HG02678 (cell line): ENCODE results near the gene POM121.
A peak's percentile ranks its signal among the peaks of the same experiment; 100 is the strongest.
"Not testable (repeated sequence)": the region's sequence is repeated elsewhere in the genome, so short reads cannot be mapped to it uniquely, and the experiment has no call there.

Experiments
- ATAC-seq: cut with Tn5 transposase; IDR thresholded peaks from one replicate; pipeline ENCODE4 v1.9.1; 2021; ENCODE audit warnings: mild to moderate bottlenecking, moderate library complexity; ENCODE audit not compliant: unreplicated experiment

POM121 gene

DNA sequence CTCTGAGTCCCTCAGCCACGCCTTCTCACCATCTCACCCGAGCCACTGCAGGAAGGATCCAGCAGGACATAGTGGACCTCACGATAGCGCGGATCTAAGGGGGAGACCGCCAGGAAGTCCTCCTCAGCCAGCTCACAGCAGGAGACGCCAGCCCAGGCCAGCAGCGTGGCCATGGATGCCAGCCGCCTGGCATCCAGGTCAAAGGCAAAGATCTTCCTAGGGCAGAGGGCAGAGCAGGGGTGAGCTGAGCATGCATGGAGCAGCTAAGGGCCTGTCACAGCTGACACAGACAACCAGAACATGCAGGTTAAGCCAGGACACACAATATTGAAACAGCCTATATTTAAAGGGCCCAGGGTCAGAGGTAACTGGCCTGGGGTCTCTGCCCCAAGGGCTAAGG is 24.4 kb downstream of the POM121 start:
- not testable (repeated sequence) for ATAC-seq

- not testable (repeated sequence) for ATAC-seq
These were observed 24.8 kb downstream of the POM121 start for GRCh38 chr7:72949686-72950085.

DNA sequence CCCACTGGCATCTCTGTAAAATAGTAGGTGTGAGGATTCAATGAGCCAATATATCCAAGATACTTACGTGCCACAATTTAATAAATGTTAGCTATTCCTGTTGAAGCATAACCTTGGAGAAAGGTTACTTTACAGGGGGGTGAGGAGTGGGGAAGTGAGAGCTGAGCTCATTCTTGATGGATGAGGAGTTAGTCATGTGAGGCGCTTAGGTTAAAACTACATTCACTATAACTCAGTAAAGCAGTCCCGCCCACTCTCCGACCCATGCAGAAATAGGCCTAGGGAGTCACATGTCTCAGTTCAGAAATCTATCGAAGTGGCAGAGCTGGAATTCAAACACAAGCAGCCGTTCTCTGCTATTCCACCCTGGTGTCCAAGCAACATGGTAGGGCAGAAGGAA is 25.5 kb downstream of the POM121 start:
- not testable (repeated sequence) for ATAC-seq

GRCh38 chr7:72953901-72954562 is 29.1 kb downstream of the POM121 start:
- peak; percentile 56 for ATAC-seq

- peak; percentile 92 for ATAC-seq
These were observed 29.8 kb downstream of the POM121 start for GRCh38 chr7:72954563-72955198.

GRCh38 chr7:72960029-72960428 is 35.1 kb downstream of the POM121 start:
- ATAC-seq, result not testable (repeated sequence)

DNA sequence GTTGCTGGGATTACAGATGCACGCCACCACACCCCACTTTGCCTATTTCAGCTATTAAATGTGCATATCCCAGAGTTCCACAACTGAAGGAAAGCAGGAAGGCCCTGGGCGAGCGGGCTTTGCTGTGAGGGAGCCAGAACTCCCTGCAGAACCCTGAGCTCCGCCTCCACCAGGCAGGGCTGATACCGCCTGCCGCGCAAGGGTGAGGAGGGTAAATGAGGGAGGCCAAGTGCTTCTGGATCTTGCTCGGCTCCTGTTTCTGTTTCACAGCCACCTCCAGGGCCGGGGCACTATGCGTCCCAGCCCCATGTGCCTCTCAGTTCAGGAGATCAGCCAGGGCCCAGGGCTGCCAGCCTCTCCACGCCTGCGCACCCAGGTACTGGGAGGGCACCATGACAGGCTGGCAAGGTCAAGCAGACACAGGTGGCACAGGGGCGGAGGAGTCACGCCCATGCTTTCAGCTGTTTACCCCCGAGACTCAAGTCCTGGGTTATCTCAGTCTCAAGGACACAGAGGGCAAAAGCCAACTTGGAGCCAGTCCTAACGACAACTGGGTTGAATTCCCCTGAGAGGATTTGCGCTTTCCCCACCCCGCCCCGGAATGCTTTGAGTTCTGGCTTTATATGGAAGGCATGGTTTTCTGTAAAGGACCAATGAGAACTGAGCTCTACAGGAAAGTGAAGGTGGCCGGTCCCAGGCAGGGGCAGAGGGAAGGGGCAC is 35.9 kb downstream of the POM121 start:
- ATAC-seq, result not testable (repeated sequence)

- ATAC-seq, result not testable (repeated sequence)
These were observed 36.4 kb downstream of the POM121 start for GRCh38 chr7:72961346-72961650.

DNA sequence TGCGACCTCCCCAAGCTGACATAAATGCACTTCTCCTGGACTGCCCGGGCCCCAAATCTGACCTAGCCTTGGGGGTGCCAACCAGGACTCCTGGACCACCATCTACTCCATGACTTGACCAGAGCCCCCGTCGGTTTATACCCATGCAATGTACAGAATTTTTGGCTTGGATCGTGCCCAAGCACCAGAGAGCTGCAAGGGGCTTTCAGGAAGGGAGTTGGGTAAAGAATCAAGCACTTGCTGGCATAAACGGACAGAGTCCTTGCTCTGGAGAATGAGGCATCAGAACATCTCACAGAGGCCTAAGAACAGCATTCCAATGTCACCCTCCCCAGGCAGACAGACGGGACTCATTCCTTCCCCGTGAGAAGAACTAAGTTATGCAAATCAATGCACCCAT is 38.2 kb downstream of the POM121 start:
- not testable (repeated sequence) for ATAC-seq

DNA sequence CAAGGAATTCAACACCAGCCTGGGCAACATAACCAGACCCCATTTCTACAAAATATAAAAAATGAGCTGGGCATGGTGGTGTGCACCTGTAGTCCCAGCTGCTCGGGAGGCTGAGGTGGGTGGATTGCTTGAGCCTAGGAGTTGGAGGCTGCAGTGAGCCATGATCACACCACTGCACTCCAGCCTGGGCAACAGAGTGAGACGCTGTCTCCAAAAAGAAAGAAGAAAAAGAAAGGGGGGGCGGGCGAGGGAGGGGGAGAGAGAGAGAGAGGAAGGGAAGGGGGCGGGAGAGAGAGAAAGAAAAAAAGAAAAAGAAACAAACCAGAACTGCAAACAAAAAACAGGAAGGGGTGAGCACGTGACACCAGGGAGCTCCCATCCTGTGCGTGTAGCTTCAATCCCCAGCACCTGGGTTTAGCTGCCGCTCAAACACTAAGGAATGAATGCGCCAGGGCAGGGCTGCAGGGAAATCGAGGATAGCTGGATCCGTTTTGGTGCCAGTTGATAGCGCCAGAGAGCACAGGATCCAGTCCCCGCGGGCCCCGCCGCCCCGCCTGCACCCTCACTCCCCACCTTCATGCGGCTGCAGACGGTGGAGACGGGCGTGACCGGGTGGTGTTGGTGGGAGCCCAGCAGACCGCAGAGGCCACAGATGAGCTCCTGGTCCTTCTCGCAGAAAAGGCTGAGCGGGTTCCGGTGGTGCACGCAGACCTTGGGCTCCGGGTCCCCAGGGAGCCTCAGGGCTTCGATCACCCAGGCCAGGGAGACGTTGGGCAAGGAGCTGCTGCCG is 40.5 kb downstream of the POM121 start:
- ATAC-seq, result peak; percentile 55

- not testable (repeated sequence) for ATAC-seq
These were observed 42.0 kb downstream of the POM121 start for GRCh38 chr7:72966892-72967291.

- not testable (repeated sequence) for ATAC-seq
These were observed 44.2 kb downstream of the POM121 start, which contains the start of gene TRIM74 for GRCh38 chr7:72968980-72969516. Gene TRIM74, minus strand, starts transcription at chr7:72969466. Its CDS starts 3,309 bp downstream, at chr7:72966157.

DNA sequence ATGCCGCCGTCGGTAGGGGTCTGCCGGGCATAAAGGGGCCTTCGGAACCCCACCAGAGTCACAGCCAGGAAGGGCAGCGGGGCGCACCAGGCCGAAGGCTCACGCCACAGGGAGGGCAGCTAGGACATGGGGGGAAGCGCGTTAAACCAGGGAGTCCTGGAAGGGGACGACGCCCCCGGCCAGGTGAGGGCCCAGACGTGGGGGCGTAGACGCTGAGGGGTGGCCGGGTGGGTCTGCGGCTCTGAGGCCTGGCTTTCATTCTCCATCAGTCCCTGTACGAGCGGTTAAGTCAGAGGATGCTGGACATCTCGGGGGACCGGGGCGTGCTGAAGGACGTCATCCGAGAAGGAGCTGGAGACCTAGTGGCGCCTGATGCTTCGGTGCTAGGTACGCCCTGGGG is 44.8 kb downstream of the POM121 start:
- not testable (repeated sequence) for ATAC-seq

- ATAC-seq, result not testable (repeated sequence)
These were observed 46.6 kb downstream of the POM121 start for GRCh38 chr7:72971505-72971904.

DNA sequence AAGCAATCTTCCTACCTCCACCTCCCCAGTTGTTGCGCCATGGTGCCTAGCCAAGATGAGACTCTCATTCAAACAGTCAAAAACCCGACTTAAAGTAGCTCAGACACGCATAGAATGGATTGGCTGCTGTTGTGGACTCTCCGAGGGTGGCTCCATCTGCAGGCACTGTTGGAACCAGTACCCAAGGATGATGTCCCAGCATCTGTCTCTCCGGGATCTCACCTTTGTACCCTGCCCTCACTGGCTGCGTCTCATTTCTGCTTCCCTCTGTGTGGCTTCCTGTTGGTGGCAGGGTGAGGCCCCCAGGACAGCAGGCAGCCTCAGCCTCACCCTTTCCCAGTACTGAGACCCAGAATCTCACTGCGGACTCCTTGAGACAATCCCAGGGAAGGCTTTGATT is 49.9 kb downstream of the POM121 start:
- ATAC-seq, result not testable (repeated sequence)

DNA sequence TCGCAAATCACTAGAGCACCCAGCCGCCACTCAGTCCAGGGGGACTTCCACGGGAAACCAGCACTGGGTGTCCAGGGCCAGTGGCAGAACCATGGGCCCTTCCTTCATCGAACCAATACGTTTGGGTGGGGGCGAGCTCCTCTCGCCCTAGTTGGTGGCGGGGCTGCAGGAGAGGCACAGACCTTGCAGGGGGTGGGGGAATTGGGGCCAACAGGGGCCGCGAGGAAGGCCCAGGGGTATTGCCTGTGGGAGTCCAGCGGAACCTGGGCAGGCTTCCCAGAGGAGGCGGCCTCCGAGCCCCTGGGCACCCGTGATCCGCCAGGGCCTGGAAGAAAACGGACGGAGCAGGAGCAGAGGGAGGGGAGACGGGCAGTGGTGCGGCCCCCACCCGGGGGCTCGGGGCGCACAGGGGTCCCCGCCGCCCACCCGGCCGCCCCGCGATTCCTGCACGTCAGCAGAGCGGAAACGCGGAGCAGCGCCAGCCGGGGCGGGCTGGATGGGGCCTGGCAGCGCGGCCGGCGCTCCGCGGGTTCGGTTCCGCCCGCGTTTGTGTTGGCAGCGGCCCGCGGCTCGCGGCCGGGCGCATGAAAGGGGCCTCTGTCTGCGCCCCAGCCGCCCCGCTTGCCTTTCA is 50.9 kb downstream of the POM121 start:
- not testable (repeated sequence) for ATAC-seq

- not testable (repeated sequence) for ATAC-seq
These were observed 51.5 kb downstream of the POM121 start for GRCh38 chr7:72976434-72976833.

DNA sequence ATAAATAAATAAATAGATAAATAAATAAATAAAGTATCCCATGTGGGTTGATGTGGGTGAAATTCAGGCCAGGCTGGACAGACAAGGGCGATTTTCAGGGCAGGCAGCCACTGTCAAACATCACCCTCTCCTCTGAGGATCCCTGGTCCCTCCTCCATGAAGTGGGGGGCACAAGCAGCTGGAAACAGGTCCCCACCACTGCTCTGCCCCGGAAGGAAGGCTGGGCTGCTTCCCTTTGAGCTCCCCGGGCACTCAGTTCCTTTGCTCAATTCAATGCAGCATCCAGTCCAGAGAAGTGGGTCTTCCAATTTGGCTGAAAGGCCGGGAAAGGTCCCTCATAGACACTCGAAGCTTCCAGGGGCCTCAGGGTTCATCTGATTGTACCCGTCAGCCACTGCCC is 55.5 kb downstream of the POM121 start:
- not testable (repeated sequence) for ATAC-seq

- not testable (repeated sequence) for ATAC-seq
These were observed 57.2 kb downstream of the POM121 start for GRCh38 chr7:72982084-72982483.
